Measurements from ENCODE around the gene OLFML2A. TPM values are rescaled to one million over a fixed set of nuclear protein-coding genes. Genes with fewer than 3 reads are reported as not detected.
A peak's percentile ranks its signal among the peaks of the same experiment; 100 is the strongest.

Gene OLFML2A
- polyA plus RNA-seq, 1 donor: 11.7 TPM

DNA sequence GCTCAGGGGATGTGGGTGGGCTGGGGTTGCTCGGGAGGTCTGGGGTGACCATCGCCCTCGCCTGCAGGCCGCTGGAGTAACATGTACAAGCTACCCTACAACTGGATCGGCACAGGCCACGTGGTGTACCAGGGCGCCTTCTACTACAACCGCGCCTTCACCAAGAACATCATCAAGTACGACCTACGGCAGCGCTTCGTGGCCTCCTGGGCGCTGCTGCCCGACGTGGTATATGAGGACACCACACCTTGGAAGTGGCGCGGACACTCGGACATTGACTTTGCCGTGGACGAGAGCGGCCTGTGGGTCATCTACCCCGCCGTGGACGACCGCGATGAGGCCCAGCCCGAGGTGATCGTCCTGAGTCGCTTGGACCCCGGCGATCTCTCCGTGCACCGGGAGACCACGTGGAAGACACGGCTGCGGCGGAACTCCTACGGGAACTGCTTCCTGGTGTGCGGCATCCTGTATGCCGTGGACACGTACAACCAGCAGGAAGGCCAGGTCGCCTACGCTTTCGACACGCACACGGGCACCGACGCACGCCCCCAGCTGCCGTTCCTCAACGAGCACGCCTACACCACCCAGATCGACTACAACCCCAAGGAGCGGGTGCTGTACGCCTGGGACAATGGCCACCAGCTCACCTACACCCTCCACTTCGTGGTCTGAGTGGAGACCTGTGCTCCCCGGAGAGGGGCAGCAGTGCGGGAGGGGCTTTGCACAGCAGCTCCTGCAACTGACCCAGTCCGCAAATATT is 33.0 kb downstream of the OLFML2A start:
- Histone ChIP-seq H3K27ac (ENCODE audit: low read length) (no peak overlapping the region), H3K27me3 (ENCODE audit: control insufficient read depth, insufficient read depth, low read length) (no peaks in the 10 kb centered on the region), H3K4me1 (ENCODE audit: control insufficient read depth, insufficient read depth, low read length) (peaks cover 10% of the 10 kb centered on the region), H3K36me3 (ENCODE audit: control insufficient read depth, insufficient read depth, low read length) (peaks cover 2% of the 10 kb centered on the region), H3K9me3 (ENCODE audit: control insufficient read depth, low read depth, low read length) (peaks cover 4% of the 10 kb centered on the region), H3K4me3 (ENCODE audit: low read length) (no peak overlapping the region)
- no peak for DNase-seq
- WGBS (ENCODE audit: insufficient coverage, low lambda C conversion rate): 100% methylated on average over 3 of the region's 60 CpGs

DNA sequence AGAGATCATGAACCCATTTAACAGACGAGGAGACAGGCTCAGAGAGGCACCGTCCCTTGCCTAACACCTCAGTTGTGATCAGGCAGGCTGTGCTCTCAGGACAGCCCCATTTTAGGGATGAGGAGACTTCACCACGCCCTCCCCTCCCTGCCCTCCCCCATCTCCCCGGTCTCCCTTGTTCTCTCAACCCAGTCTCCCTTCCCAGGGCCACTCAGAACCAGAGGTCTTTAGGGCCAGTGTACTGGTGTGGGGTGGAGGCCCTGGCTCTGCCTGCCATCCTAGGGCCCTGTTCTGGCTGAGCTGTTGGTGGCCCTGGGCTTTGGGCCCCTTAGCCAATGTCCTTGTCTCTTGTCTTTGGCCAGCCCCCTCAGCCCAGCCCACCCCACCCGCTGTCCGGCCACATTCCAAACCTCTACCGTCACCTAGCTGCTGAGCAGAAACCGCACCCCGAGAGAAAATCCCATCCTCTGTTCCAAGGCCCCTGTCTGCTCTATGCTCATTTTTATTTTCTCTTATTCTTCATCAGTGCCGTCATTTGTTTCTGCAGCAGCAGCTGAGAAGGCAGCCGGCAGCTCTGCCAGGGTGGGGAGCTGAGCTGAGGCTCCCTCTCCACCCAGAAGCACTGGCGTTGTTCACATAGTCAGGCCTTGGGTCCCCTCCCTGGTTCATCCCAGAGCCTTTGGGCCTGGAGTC is 33.9 kb downstream of the OLFML2A start:
- H3K9me3 ChIP-seq (ENCODE audit: control insufficient read depth, low read depth, low read length): peaks cover 4% of the 10 kb centered on the region
- no CpG with 5 or more reads among the region's 12 CpGs for WGBS (ENCODE audit: insufficient coverage, low lambda C conversion rate)
- peak; percentile 34 to 36 for DNase-seq
- peaks cover 10% of the 10 kb centered on the region for H3K4me1 ChIP-seq (ENCODE audit: control insufficient read depth, insufficient read depth, low read length)
- no peak overlapping the region for H3K4me3 ChIP-seq (ENCODE audit: low read length)
- H3K36me3 ChIP-seq (ENCODE audit: control insufficient read depth, insufficient read depth, low read length): peaks cover 2% of the 10 kb centered on the region
- H3K27ac ChIP-seq (ENCODE audit: low read length): peak overlapping the region; percentile 23
- H3K27me3 ChIP-seq (ENCODE audit: control insufficient read depth, insufficient read depth, low read length): no peaks in the 10 kb centered on the region

DNA sequence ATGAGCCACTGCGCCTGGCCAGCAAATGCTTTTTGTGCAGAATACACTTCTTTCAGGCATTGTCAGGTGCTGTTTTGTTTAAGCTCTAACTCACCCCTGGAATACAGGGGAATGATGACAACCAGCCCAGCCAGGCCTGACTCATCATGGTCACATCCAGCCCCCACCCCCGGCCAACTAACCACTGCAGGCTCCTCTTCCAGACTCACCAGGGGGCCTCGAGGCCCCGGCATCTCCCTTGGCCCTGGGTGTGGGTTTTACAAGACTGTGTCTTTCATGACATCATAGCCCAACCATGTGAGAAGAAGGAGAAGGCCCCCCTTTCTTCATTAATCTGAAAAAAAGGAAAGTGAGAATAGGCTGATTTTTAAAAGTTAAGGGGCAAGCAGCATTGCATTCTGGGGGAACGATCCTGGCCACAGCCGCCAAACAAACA is 35.5 kb downstream of the OLFML2A start:
- H3K4me1 ChIP-seq (ENCODE audit: control insufficient read depth, insufficient read depth, low read length): peaks cover 10% of the 10 kb centered on the region
- peaks cover 4% of the 10 kb centered on the region for H3K9me3 ChIP-seq (ENCODE audit: control insufficient read depth, low read depth, low read length)
- H3K36me3 ChIP-seq (ENCODE audit: control insufficient read depth, insufficient read depth, low read length): peaks cover 2% of the 10 kb centered on the region
- WGBS (ENCODE audit: insufficient coverage, low lambda C conversion rate): no CpG with 5 or more reads among the region's 6 CpGs
- H3K27me3 ChIP-seq (ENCODE audit: control insufficient read depth, insufficient read depth, low read length): no peaks in the 10 kb centered on the region
- no peak overlapping the region for H3K4me3 ChIP-seq (ENCODE audit: low read length)
- no peak overlapping the region for H3K27ac ChIP-seq (ENCODE audit: low read length)
- peak; percentile 26 to 33 for DNase-seq

DNA sequence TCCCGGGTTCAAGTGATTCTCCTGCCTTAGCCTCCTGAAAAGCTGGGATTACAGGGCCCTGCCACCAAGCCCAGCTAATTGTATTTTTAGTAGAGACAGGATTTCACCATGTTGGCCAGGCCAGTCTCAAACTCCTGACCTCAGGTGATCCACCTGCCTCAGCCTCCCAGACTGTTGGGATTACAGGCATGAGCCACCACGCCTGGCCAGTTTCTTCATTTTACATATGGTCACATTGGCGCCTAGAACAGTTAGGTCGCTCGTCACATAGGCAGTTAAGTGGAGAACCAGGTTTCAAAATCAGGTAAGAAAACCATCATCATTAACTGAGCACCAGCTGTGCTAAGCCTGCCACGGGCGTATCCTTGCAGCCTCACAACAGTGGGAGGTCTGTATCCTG is 36.1 kb downstream of the OLFML2A start:
- Histone ChIP-seq H3K9me3 (ENCODE audit: control insufficient read depth, low read depth, low read length) (peaks cover 4% of the 10 kb centered on the region), H3K27ac (ENCODE audit: low read length) (no peak overlapping the region), H3K4me1 (ENCODE audit: control insufficient read depth, insufficient read depth, low read length) (peaks cover 10% of the 10 kb centered on the region), H3K27me3 (ENCODE audit: control insufficient read depth, insufficient read depth, low read length) (no peaks in the 10 kb centered on the region), H3K36me3 (ENCODE audit: control insufficient read depth, insufficient read depth, low read length) (peaks cover 2% of the 10 kb centered on the region), H3K4me3 (ENCODE audit: low read length) (no peak overlapping the region)
- no CpG with 5 or more reads among the region's 7 CpGs for WGBS (ENCODE audit: insufficient coverage, low lambda C conversion rate)
- no peak for DNase-seq

DNA sequence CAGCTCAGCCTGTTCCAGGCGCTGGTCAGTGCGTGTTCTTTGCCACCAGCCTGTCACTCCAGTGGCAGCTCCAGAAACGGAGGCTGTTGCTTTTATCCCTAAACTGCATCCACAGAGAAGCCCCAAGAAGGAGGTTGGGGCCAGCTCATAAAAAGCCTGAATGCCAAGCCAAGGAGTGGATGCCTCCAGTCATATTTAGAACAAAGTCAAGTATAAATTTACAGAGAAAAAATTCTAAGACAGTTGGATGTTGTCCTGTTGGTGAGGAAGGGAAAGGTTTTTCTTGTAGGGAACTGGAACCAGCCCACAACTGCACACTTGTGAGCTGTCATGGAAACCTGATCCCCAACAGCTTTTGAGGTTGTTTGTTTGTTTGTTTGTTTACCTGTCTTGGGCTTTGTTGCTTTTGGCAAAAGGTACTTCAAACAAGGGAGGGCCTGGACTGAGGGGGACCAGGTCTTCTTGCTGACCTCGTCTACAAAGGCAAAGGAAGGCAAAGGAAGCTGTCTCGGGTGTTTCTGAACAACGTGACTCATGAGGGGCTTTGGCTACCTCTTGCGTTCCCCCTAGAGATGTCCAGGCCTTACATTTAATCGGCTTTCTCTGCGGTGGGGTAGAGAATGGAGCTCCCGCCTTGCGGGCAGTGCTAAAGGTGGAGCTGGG is 36.7 kb downstream of the OLFML2A start:
- Histone ChIP-seq H3K27ac (ENCODE audit: low read length) (no peak overlapping the region), H3K27me3 (ENCODE audit: control insufficient read depth, insufficient read depth, low read length) (no peaks in the 10 kb centered on the region), H3K4me1 (ENCODE audit: control insufficient read depth, insufficient read depth, low read length) (peaks cover 11% of the 10 kb centered on the region), H3K36me3 (ENCODE audit: control insufficient read depth, insufficient read depth, low read length) (peaks cover 2% of the 10 kb centered on the region), H3K9me3 (ENCODE audit: control insufficient read depth, low read depth, low read length) (peaks cover 4% of the 10 kb centered on the region), H3K4me3 (ENCODE audit: low read length) (no peak overlapping the region)
- no CpG with 5 or more reads among the region's 11 CpGs for WGBS (ENCODE audit: insufficient coverage, low lambda C conversion rate)
- DNase-seq: no peak

DNA sequence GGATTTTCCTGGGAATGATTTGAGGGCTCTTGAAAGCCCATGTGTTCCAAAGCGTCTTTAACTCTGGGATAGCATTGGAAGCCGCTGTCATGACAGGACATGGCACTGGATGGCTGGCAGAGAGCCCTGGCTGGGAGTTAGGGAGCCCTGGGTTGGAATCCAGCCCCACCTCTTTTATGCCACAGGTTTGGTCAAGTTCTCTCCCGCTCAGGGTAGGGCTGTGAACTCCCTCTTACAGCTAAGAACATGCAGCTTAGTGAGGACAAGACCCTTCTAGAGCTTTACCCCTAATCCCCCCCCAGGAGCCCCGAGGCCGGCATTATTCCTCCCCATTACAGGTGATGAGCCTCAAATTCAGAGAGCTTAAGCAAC is 37.2 kb downstream of the OLFML2A start:
- Histone ChIP-seq H3K4me1 (ENCODE audit: control insufficient read depth, insufficient read depth, low read length) (peaks cover 16% of the 10 kb centered on the region), H3K27me3 (ENCODE audit: control insufficient read depth, insufficient read depth, low read length) (no peaks in the 10 kb centered on the region), H3K9me3 (ENCODE audit: control insufficient read depth, low read depth, low read length) (peaks cover 4% of the 10 kb centered on the region), H3K4me3 (ENCODE audit: low read length) (no peak overlapping the region), H3K36me3 (ENCODE audit: control insufficient read depth, insufficient read depth, low read length) (peaks cover 2% of the 10 kb centered on the region), H3K27ac (ENCODE audit: low read length) (no peak overlapping the region)
- no peak for DNase-seq
- no CpG with 5 or more reads among the region's 5 CpGs for WGBS (ENCODE audit: insufficient coverage, low lambda C conversion rate)

DNA sequence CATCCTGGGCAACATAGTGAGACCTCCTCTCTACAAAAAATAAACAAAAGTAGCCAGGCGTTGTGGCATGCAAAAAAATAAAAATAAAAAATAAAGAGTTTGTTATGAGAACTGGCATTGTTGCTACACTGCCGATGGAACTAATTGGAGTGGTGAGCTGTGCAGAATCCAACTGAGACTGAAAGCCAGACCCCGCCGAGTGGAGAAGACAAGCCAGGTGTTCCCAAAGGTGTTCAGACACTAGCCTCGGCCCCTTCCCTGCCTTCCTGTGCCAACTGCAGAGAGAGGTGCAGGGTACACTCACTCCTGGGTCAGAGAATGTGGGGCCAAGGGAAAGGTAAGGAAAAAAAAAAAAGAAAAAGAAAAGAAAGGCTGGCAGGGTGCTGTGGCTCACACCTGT is 38.7 kb downstream of the OLFML2A start:
- H3K36me3 ChIP-seq (ENCODE audit: control insufficient read depth, insufficient read depth, low read length): no peaks in the 10 kb centered on the region
- no peaks in the 10 kb centered on the region for H3K27me3 ChIP-seq (ENCODE audit: control insufficient read depth, insufficient read depth, low read length)
- H3K27ac ChIP-seq (ENCODE audit: low read length): no peak overlapping the region
- H3K9me3 ChIP-seq (ENCODE audit: control insufficient read depth, low read depth, low read length): no peaks in the 10 kb centered on the region
- 93% methylated on average over 2 of the region's 5 CpGs for WGBS (ENCODE audit: insufficient coverage, low lambda C conversion rate)
- no peak overlapping the region for H3K4me3 ChIP-seq (ENCODE audit: low read length)
- peaks cover 18% of the 10 kb centered on the region for H3K4me1 ChIP-seq (ENCODE audit: control insufficient read depth, insufficient read depth, low read length)
- DNase-seq: no peak

DNA sequence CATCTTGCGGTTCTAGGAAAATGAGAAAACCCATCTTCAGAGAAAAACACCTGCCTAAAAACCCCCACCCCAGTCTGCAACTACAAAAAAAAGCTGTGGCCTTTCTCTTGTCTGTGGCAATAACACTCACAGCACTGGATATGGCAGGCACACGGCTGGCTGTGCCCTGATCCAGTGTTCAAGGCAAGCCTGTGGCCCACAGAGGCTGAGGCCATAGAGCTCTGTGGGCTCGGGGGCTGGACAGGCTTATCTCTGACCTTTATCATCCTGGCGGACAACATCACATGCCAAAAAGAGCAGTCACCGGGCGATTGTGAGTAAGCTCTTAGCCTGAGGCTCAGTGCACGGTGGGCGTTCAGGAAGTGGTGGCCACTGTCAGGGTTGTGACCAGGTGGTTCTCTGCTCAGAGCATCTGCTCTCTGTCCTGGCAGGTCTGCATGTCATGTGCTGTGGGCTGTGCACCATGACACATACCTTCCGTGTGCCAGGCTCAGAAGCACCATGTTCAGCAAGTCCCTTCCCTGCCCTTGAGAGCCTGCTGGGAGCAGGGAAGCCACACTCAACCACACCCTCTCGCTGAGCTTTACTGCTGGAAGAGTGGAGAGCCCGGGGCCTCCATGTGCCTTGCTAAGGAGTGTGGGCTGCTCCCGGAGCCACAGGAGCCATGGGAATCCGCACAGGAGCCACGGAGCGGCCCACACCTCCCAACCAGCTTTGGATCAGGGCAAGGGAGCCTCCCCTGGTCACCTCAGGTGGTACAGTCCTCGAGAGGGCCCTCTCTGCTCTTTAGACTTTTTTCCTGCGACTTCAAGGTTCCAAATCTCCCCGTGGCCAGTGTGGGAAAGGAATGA is 41.7 kb downstream of the OLFML2A start:
- Histone ChIP-seq H3K4me1 (ENCODE audit: control insufficient read depth, insufficient read depth, low read length) (peaks cover 8% of the 10 kb centered on the region), H3K27ac (ENCODE audit: low read length) (no peak overlapping the region), H3K36me3 (ENCODE audit: control insufficient read depth, insufficient read depth, low read length) (no peaks in the 10 kb centered on the region), H3K27me3 (ENCODE audit: control insufficient read depth, insufficient read depth, low read length) (no peaks in the 10 kb centered on the region), H3K4me3 (ENCODE audit: low read length) (no peak overlapping the region), H3K9me3 (ENCODE audit: control insufficient read depth, low read depth, low read length) (no peaks in the 10 kb centered on the region)
- WGBS (ENCODE audit: insufficient coverage, low lambda C conversion rate): no CpG with 5 or more reads among the region's 18 CpGs
- peak in 1 of 2 donors; percentile 51 for DNase-seq

DNA sequence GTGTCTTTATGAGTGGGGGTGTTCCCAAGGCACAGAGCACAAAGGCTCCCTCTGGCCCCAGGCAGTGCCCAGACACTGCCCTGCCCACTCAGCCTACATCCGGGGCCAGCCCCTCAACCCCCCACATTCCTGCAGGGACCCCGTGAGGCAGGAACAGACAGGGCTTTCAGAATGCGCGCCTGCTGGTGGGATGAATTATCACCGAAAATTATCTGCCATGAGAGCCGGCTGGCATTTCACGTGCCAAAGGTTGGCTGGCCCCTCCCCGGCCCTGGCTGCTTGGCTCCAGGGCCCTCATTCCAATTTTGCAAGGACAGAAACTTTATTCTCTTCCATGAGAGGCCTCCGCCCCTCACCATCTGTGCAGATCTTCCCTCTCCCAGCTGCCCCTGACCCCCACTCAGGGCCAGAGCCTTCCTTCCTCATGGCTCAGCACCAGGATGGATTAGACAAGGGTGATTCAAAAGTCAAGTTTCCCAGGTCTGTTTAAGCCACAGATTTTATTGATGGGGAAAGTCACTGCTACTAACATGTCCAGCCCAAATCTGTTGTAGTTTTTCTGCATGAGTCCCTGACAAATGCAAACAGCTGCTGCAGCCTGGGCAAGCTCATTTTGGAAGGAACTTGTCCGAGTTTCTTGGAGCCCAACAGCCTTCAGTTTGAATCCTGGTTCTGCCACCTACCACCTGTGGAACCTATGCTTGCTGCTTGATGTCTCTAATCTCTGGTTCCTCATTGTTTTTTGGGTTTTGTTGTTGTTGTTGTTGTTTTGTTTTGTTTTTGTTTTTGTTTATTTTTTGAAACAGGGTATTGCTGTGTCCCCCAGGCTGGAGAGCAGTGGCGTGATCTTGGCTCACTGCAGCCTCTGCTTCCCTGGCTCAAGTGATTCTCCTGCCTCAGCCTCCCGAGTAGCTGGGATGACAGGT is 44.0 kb downstream of the OLFML2A start:
- H3K9me3 ChIP-seq (ENCODE audit: control insufficient read depth, low read depth, low read length): no peaks in the 10 kb centered on the region
- no peaks in the 10 kb centered on the region for H3K27me3 ChIP-seq (ENCODE audit: control insufficient read depth, insufficient read depth, low read length)
- no peak overlapping the region for H3K27ac ChIP-seq (ENCODE audit: low read length)
- DNase-seq: no peak
- H3K36me3 ChIP-seq (ENCODE audit: control insufficient read depth, insufficient read depth, low read length): no peaks in the 10 kb centered on the region
- peaks cover 8% of the 10 kb centered on the region for H3K4me1 ChIP-seq (ENCODE audit: control insufficient read depth, insufficient read depth, low read length)
- no CpG with 5 or more reads among the region's 12 CpGs for WGBS (ENCODE audit: insufficient coverage, low lambda C conversion rate)
- no peak overlapping the region for H3K4me3 ChIP-seq (ENCODE audit: low read length)
